HepG2 (cell line): Measurements from ENCODE around the gene SNRPD1. TPM values are rescaled to one million over a fixed set of nuclear protein-coding genes. Genes with fewer than 3 reads are reported as not detected.
A peak's percentile ranks its signal among the peaks of the same experiment; 100 is the strongest.
"Not testable (repeated sequence)": the region's sequence is repeated elsewhere in the genome, so short reads cannot be mapped to it uniquely, and the experiment has no call there.

Experiments
- ATAC-seq: fragments of 200-7000 bp; cut with Tn5 transposase; 3 replicates; pipeline ENCODE4 v1.9.1; 2020; ENCODE audit warnings: mild to moderate bottlenecking, moderate library complexity
- BruUV-seq: library from RNA; stranded (reverse); fragments of 400-500 nt; replicated peaks from 2 replicates; lab custom pipeline; 2021; lab: Mats Ljungman, UMichigan
- CTCF ChIA-PET: fragments of 300-600 bp; formaldehyde crosslinking; extraction: SDS; loops from one replicate; lab custom pipeline; 2021; ENCODE audit warnings: low total read pairs, inconsistent platforms, low intra/inter-chr PET ratio; lab: Yijun Ruan, JAX
- POLR2A ChIA-PET: fragments of 350-600 bp; sonication (Branson Sonifier 250); formaldehyde crosslinking; loops from one replicate; lab custom pipeline; 2020; ENCODE audit warnings: antibody characterized with exemption, inconsistent platforms; lab: Yijun Ruan, JAX
- DNase-seq: peaks from one replicate; pipeline ENCODE4 v3.0.0-alpha.2; 2015; ENCODE audit warnings: low spot score
- FAIRE-seq: peaks from 3 replicates; lab custom pipeline; 2011; peaks lifted over from hg19 to GRCh38; lab: Jason Lieb, UNC
- H2AFZ ChIP-seq: one replicate; pipeline ENCODE4 v1.6.1; 2011; ENCODE audit warnings: low read length, inconsistent platforms
- H3K27ac ChIP-seq: fragments of 300-600 bp; 3 replicates; pipeline ENCODE4 v1.8.0; 2011; ENCODE audit warnings: mixed run types, mild to moderate bottlenecking, mixed read lengths, low read length, inconsistent platforms; ENCODE audit not compliant: insufficient read depth; ENCODE audit errors: extremely low read length
- H3K27me3 ChIP-seq, 2 experiments: fragments of 200-600 bp in 1 of 2; 2 replicates in 1 of 2; 3 replicates in 1 of 2; pipeline versions ENCODE4 v1.6.0 to v1.8.0; 2011; ENCODE audit warnings: low read length in 2 of 2, mild to moderate bottlenecking in 2 of 2, moderate library complexity in 2 of 2, inconsistent platforms in 1 of 2; ENCODE audit not compliant: insufficient read depth in 2 of 2, control insufficient read depth in 1 of 2
- H3K36me3 ChIP-seq, 2 experiments: fragments of 200-600 bp in 1 of 2; replicated peaks in 1 of 2; 2 replicates in 1 of 2; 3 replicates in 1 of 2; pipeline versions ENCODE4 v1.5.1 to v1.8.0; 2011; ENCODE audit warnings: low read length in 2 of 2, inconsistent platforms in 1 of 2; ENCODE audit not compliant: insufficient read depth in 2 of 2, control insufficient read depth in 1 of 2
- H3K4me1 ChIP-seq: 2 replicates; pipeline ENCODE4 v1.5.1; 2012; ENCODE audit warnings: low read length, inconsistent platforms; ENCODE audit not compliant: insufficient read depth
- H3K4me2 ChIP-seq: 2 replicates; pipeline ENCODE4 v1.6.0; 2011; ENCODE audit warnings: low read depth, low read length, inconsistent platforms
- H3K4me3 ChIP-seq, 3 experiments: fragments of 200-600 bp in 1 of 3; sonication (generic), shearing (Covaris generic) in 1 of 3; replicated peaks in 1 of 3; 2 replicates each; pipeline ENCODE4 v1.5.1; 2011 to 2016; ENCODE audit warnings: low read length in 3 of 3, inconsistent platforms in 2 of 3, low read depth in 2 of 3, mild to moderate bottlenecking in 2 of 3, control low read depth in 1 of 3, mixed read lengths in 1 of 3; ENCODE audit not compliant: insufficient read depth in 1 of 3
- H3K79me2 ChIP-seq: one replicate; pipeline ENCODE4 v1.6.1; 2011; ENCODE audit warnings: low read length, inconsistent platforms; ENCODE audit not compliant: insufficient read depth
- H3K9ac ChIP-seq: 2 replicates; pipeline ENCODE4 v1.6.0; 2011; ENCODE audit warnings: mild to moderate bottlenecking, low read depth, low read length, inconsistent platforms; ENCODE audit not compliant: insufficient read depth
- H3K9me3 ChIP-seq: 2 replicates; pipeline ENCODE4 v1.5.1; 2012; ENCODE audit warnings: mild to moderate bottlenecking, low read length
- H4K20me1 ChIP-seq: 2 replicates; pipeline ENCODE4 v1.6.0; 2011; ENCODE audit warnings: inconsistent platforms, mild to moderate bottlenecking, low read length, moderate library complexity; ENCODE audit not compliant: insufficient read depth
- CEBPG ChIP-seq: IDR thresholded peaks from 2 replicates; pipeline ENCODE4 v1.6.1; 2016
- HNF4A ChIP-seq: sonication (generic); formaldehyde crosslinking; IDR thresholded peaks from 2 replicates; pipeline ENCODE4 v1.4.0; 2020; ENCODE audit warnings: missing genetic modification reagents
- TGIF2 ChIP-seq: IDR thresholded peaks from 2 replicates; pipeline ENCODE4 v1.6.1; 2016; ENCODE audit warnings: control low read depth, missing compliant biosample characterization
- TMF1 ChIP-seq: sonication (generic); formaldehyde crosslinking; IDR thresholded peaks from 2 replicates; pipeline ENCODE4 v1.8.1; 2022; ENCODE audit warnings: low read depth, missing genetic modification reagents
- ZNF263 ChIP-seq: sonication (generic); formaldehyde crosslinking; IDR thresholded peaks from 2 replicates; pipeline ENCODE4 v1.4.0; 2020; ENCODE audit warnings: missing genetic modification reagents
- WGBS: methylation state at CpG from one replicate; pipeline ENCODE4 v1.1.6; 2017; ENCODE audit warnings: low lambda C conversion rate; 5-methylcytosine and 5-hydroxymethylcytosine counted together
- in situ Hi-C: cut with HindIII; loops from 2 replicates; pipeline ENCODE4 v1.10.0; 2017; ENCODE audit warnings: low pct_unique_long_range_greater_than_20kb; ENCODE audit not compliant: extremely low pct_ligation_motif_present
- intact Hi-C: fragments of 100-400 bp; cut with micrococcal nuclease; formaldehyde crosslinking; loops from one replicate; pipeline ENCODE4 v1.10.0; 2022; ENCODE audit not compliant: unreplicated experiment
- polyA plus RNA-seq, 8 experiments: library from polyadenylated mRNA; depleted of rRNA in 3 of 8; stranded (reverse) in 7 of 8; unstranded in 1 of 8; fragments of >200 nt; fragmentation: Illumina TruSeq in 4 of 8; extraction: Trizol in 4 of 8; gene quantifications; 2 replicates each; pipeline versions ENCODE4 v1.2.1 to v1.2.3, GENCODE V29; 2011 to 2016; ENCODE audit warnings: low read depth in 4 of 8, missing spikeins in 1 of 8, mixed read lengths in 1 of 8; ENCODE audit not compliant: insufficient read depth in 1 of 8
- total RNA-seq, 5 experiments: library from RNA; depleted of rRNA; stranded (reverse); fragments of >200 nt; fragmentation: Illumina TruSeq; extraction: Trizol; gene quantifications; 2 replicates each; pipeline ENCODE4 v1.2.3, GENCODE V29; 2016; ENCODE audit warnings: low read depth in 1 of 5
- TF ChIP-seq, protein P1 (sequence below): sonication (generic); formaldehyde crosslinking; IDR thresholded peaks from 2 replicates; pipeline ENCODE4 v1.5.1; 2020; ENCODE audit warnings: mild to moderate bottlenecking, missing genetic modification reagents, borderline replicate concordance

Gene SNRPD1
- total and polyA plus RNA-seq, 2 of the 13 experiments (the other 11 are each of a cell fraction or from before 2014, with no cell fraction given): 22.7 to 275 TPM

DNA sequence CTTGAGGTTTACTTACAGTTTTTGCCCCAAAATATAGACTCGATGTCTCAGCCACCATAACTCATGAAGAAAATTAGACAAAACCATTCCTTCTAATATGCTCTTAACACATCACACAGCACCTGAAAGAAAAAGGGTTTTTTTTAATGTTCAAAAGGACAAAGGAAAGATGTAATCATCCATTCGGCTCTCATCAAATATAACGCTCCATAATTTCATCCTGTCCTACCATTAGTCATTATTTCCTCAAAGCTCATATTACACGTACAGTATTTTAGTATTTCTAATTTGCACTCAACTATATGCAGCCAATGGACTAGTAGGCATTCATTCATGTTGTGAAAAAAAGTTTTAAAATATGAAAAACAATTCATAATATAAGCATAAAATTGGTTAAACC lies 36.5 kb upstream of the SNRPD1 start (continued):
- TF ChIP-seq, protein P1, sequence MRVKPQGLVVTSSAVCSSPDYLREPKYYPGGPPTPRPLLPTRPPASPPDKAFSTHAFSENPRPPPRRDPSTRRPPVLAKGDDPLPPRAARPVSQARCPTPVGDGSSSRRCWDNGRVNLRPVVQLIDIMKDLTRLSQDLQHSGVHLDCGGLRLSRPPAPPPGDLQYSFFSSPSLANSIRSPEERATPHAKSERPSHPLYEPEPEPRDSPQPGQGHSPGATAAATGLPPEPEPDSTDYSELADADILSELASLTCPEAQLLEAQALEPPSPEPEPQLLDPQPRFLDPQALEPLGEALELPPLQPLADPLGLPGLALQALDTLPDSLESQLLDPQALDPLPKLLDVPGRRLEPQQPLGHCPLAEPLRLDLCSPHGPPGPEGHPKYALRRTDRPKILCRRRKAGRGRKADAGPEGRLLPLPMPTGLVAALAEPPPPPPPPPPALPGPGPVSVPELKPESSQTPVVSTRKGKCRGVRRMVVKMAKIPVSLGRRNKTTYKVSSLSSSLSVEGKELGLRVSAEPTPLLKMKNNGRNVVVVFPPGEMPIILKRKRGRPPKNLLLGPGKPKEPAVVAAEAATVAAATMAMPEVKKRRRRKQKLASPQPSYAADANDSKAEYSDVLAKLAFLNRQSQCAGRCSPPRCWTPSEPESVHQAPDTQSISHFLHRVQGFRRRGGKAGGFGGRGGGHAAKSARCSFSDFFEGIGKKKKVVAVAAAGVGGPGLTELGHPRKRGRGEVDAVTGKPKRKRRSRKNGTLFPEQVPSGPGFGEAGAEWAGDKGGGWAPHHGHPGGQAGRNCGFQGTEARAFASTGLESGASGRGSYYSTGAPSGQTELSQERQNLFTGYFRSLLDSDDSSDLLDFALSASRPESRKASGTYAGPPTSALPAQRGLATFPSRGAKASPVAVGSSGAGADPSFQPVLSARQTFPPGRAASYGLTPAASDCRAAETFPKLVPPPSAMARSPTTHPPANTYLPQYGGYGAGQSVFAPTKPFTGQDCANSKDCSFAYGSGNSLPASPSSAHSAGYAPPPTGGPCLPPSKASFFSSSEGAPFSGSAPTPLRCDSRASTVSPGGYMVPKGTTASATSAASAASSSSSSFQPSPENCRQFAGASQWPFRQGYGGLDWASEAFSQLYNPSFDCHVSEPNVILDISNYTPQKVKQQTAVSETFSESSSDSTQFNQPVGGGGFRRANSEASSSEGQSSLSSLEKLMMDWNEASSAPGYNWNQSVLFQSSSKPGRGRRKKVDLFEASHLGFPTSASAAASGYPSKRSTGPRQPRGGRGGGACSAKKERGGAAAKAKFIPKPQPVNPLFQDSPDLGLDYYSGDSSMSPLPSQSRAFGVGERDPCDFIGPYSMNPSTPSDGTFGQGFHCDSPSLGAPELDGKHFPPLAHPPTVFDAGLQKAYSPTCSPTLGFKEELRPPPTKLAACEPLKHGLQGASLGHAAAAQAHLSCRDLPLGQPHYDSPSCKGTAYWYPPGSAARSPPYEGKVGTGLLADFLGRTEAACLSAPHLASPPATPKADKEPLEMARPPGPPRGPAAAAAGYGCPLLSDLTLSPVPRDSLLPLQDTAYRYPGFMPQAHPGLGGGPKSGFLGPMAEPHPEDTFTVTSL (CRISPR knock-in tag): no peak

DNA sequence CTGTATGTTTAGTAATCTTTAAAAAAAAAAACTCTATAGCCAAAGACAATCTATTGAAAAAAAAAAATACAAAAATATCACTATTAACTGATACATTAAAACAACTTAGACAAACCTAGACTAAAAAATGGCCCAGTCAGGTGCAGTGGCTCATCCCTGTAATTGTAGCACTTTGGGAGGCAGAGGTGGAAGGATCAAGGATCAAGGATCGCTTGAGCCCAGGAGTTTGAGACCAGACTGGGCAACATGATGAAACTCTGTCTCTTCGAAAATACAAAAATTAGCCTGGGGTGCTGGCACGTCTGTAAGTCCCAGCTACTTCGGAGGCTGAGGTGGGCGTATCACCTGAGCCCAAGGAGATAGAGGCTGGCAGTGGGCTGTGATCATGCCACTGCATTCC lies 27.7 kb upstream of the SNRPD1 start:
- peaks cover 57% of the 10 kb centered on the region for H3K79me2 ChIP-seq
- POLR2A ChIA-PET: interaction anchor here (1.8 kb wide), 1 partner anchor 16 kb away, joined by 7 read pairs; the partner anchor contains the start of gene ESCO1
- no TSS peak for BruUV-seq

DNA sequence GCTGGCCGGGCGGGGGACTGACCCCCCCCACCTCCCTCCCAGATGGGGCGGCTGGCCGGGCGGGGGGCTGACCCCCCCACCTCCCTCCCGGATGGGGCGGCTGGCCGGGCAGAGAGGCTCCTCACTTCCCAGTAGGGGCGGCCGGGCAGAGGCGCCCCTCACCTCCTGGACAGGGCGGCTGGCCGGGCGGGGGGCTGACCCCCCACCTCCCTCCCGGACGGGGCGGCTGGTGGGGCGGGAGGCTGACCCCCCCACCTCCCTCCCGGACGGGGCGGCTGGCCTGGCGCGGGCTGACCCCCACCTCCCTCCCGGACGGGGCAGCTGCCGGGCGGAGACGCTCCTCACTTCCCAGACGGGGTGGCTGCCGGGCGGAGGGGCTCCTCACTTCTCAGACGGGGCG lies 19.8 kb upstream of the SNRPD1 start:
- WGBS: no CpG with 5 or more reads among the region's 33 CpGs
- CTCF ChIA-PET, H3K27ac ChIP-seq, H4K20me1 ChIP-seq, H3K9me3 ChIP-seq, ATAC-seq, in situ Hi-C loops, H3K4me3 ChIP-seq, H3K27me3 ChIP-seq, intact Hi-C loops, POLR2A ChIA-PET, FAIRE-seq, DNase-seq, H3K9ac ChIP-seq, BruUV-seq, H2AFZ ChIP-seq, H3K36me3 ChIP-seq, H3K4me2 ChIP-seq: not testable (repeated sequence)
- H3K79me2 ChIP-seq: peaks cover 62% of the 10 kb centered on the region
- H3K4me1 ChIP-seq: peaks cover 15% of the 10 kb centered on the region

More for the DNA sequence above, 27.7 kb upstream of the SNRPD1 start:
- DNase-seq: peak; percentile 4
- Histone ChIP-seq H3K9me3 (no peaks in the 10 kb centered on the region), H3K4me3 (no peak overlapping the region), H3K9ac (no peak overlapping the region), H3K27ac (no peak overlapping the region), H3K4me2 (no peak overlapping the region), H2AFZ (no peak overlapping the region), H3K4me1 (peaks cover 11% of the 10 kb centered on the region), H4K20me1 (peaks cover 5% of the 10 kb centered on the region; the same call in 1 of the 2 replicates), H3K36me3 (peaks cover 1 to 6% of the 10 kb centered on the region in 2 experiments; a peak in 2 of 5 replicates), H3K27me3 (no peaks in the 10 kb centered on the region)
- intact Hi-C loops (no loop called here), in situ Hi-C loops (no loop called here)
- ATAC-seq: peak; percentile 59; the same call in 2 of the 3 replicates
- WGBS: 67% methylated on average over 4 of the region's 5 CpGs
- peak; percentile 36 for FAIRE-seq
- CTCF ChIA-PET: no interaction called here
- TF ChIP-seq TGIF2 (no peak), ZNF263 (0 out of 2 replicates have a peak, but pooled peaks have one; percentile 35), HNF4A (CRISPR knock-in tag) (peak; percentile 65), CEBPG (CRISPR knock-in tag) (0 out of 2 replicates have a peak, but pooled peaks have one; percentile 25), TMF1 (no peak)
